Right lobe of liver (tissue), 4 donors: Measurements from ENCODE around the gene ENTHD1.

Experiments used
- POLR2A ChIP-seq: fragments of 450-650 bp; IDR thresholded peaks from one replicate; pipeline ENCODE4 v1.6.1; 2017; ENCODE audit warnings: antibody characterized with exemption, mild to moderate bottlenecking
- TF ChIP-seq, protein P1 (sequence below), 4 donors: fragments of 200-600 bp in 3 of 4; fragments of 450-650 bp in 1 of 4; IDR thresholded peaks; one replicate each; pipeline versions ENCODE4 v1.5.1 to v1.8.0; 2016 to 2022; ENCODE audit warnings: antibody characterized with exemption in 4 of 4, mild to moderate bottlenecking in 2 of 4
- donor health status: DM: no; HTN: no; CAD: no.
- donor health status: DM: no; HTN: no; CAD: no.
- donor health status: DM: no; HTN: yes; CAD: no.

- TF ChIP-seq, protein P1, sequence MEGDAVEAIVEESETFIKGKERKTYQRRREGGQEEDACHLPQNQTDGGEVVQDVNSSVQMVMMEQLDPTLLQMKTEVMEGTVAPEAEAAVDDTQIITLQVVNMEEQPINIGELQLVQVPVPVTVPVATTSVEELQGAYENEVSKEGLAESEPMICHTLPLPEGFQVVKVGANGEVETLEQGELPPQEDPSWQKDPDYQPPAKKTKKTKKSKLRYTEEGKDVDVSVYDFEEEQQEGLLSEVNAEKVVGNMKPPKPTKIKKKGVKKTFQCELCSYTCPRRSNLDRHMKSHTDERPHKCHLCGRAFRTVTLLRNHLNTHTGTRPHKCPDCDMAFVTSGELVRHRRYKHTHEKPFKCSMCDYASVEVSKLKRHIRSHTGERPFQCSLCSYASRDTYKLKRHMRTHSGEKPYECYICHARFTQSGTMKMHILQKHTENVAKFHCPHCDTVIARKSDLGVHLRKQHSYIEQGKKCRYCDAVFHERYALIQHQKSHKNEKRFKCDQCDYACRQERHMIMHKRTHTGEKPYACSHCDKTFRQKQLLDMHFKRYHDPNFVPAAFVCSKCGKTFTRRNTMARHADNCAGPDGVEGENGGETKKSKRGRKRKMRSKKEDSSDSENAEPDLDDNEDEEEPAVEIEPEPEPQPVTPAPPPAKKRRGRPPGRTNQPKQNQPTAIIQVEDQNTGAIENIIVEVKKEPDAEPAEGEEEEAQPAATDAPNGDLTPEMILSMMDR (IDR thresholded peaks at IDR 0.05), result no peak
- TF ChIP-seq POLR2A, result no peak
Measured at GRCh38 chr22:39923696-39924095, 30.1 kb upstream of the ENTHD1 start.
